Measurements from ENCODE around the gene RPLP2. TPM values are rescaled to one million over a fixed set of nuclear protein-coding genes. Genes with fewer than 3 reads are reported as not detected.

Gene RPLP2
- total RNA-seq, 1 experiment from 2014 or later: 3,468 TPM

DNA sequence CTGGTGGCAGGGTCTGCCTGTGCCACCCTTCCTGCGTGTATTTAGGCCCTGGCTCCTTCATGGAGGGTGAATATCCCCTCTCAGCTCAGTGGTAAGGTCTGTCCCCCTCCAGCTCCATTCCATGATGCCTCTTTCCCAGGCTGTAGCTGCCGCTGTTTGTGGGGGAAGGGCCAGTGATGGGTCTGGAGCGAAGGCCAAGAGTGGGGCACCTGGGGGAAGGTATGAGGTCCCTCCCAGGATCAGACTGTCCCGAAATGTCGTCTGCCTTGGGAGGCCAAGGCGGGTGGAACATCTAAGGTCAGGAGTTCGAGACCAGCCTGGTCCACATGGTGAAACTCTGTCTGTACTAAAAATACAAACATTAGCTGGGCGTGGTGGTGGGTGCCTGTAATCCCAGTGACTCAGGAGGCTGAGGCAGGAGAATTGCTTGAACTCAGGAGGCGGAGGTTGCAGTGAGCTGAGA lies 24.1 kb downstream of the RPLP2 start:
- no peak for ATAC-seq
- Histone ChIP-seq H3K27me3 (ENCODE audit: control insufficient read depth, insufficient read depth, low read length) (no peaks in the 10 kb centered on the region), H3K4me1 (ENCODE audit: control insufficient read depth, insufficient read depth, low read length) (peaks cover 58% of the 10 kb centered on the region), H3K9me3 (ENCODE audit: control insufficient read depth, insufficient read depth, low read depth, low read length) (no peaks in the 10 kb centered on the region), H3K27ac (ENCODE audit: low read length) (peak overlapping the region; percentile 93), H3K4me3 (ENCODE audit: low read depth in 2 of 2, low read length in 2 of 2) (peak overlapping the region; percentile 78 to 89), H3K36me3 (ENCODE audit: control insufficient read depth, insufficient read depth, low read length) (peaks cover 5% of the 10 kb centered on the region; the same call in 1 of the 2 replicates)
- DNase-seq (ENCODE audit: low read depth, low spot score): no peak
- CTCF ChIA-PET: no interaction called here
- POLR2A ChIA-PET: interaction anchor here (0.5 to 0.6 kb wide), 2 partner anchors 137 to 165 kb away, joined by 3 to 8 read pairs; no protein-coding TSS in a partner anchor
- no TSS peak for BruUV-seq (replicated peaks)
- intact Hi-C loops (cut with micrococcal nuclease; ENCODE audit: unreplicated experiment) (no loop called here), in situ Hi-C loops (cut with HindIII; ENCODE audit: low pct_unique_long_range_greater_than_20kb, low sequenced_read_pairs) (no loop called here)
- TF ChIP-seq, protein P1, sequence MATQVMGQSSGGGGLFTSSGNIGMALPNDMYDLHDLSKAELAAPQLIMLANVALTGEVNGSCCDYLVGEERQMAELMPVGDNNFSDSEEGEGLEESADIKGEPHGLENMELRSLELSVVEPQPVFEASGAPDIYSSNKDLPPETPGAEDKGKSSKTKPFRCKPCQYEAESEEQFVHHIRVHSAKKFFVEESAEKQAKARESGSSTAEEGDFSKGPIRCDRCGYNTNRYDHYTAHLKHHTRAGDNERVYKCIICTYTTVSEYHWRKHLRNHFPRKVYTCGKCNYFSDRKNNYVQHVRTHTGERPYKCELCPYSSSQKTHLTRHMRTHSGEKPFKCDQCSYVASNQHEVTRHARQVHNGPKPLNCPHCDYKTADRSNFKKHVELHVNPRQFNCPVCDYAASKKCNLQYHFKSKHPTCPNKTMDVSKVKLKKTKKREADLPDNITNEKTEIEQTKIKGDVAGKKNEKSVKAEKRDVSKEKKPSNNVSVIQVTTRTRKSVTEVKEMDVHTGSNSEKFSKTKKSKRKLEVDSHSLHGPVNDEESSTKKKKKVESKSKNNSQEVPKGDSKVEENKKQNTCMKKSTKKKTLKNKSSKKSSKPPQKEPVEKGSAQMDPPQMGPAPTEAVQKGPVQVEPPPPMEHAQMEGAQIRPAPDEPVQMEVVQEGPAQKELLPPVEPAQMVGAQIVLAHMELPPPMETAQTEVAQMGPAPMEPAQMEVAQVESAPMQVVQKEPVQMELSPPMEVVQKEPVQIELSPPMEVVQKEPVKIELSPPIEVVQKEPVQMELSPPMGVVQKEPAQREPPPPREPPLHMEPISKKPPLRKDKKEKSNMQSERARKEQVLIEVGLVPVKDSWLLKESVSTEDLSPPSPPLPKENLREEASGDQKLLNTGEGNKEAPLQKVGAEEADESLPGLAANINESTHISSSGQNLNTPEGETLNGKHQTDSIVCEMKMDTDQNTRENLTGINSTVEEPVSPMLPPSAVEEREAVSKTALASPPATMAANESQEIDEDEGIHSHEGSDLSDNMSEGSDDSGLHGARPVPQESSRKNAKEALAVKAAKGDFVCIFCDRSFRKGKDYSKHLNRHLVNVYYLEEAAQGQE (IDR thresholded peaks at IDR 0.05; ENCODE audit: insufficient read depth in 1 of 2, low read depth in 2 of 2, low read length in 1 of 2): no peak
- no peak for TF ChIP-seq POLR2AphosphoS5 (IDR thresholded peaks at IDR 0.05; ENCODE audit: low read depth, low read length)
- TF ChIP-seq TCF7L2 (IDR thresholded peaks at IDR 0.05; ENCODE audit: low read depth, low read length): no peak
- TF ChIP-seq, protein P2, sequence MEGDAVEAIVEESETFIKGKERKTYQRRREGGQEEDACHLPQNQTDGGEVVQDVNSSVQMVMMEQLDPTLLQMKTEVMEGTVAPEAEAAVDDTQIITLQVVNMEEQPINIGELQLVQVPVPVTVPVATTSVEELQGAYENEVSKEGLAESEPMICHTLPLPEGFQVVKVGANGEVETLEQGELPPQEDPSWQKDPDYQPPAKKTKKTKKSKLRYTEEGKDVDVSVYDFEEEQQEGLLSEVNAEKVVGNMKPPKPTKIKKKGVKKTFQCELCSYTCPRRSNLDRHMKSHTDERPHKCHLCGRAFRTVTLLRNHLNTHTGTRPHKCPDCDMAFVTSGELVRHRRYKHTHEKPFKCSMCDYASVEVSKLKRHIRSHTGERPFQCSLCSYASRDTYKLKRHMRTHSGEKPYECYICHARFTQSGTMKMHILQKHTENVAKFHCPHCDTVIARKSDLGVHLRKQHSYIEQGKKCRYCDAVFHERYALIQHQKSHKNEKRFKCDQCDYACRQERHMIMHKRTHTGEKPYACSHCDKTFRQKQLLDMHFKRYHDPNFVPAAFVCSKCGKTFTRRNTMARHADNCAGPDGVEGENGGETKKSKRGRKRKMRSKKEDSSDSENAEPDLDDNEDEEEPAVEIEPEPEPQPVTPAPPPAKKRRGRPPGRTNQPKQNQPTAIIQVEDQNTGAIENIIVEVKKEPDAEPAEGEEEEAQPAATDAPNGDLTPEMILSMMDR (IDR thresholded peaks at IDR 0.05): no peak
- no peak for TF ChIP-seq SIN3A (IDR thresholded peaks at IDR 0.05; ENCODE audit: borderline replicate concordance, insufficient read depth, low read depth, low read length)

DNA sequence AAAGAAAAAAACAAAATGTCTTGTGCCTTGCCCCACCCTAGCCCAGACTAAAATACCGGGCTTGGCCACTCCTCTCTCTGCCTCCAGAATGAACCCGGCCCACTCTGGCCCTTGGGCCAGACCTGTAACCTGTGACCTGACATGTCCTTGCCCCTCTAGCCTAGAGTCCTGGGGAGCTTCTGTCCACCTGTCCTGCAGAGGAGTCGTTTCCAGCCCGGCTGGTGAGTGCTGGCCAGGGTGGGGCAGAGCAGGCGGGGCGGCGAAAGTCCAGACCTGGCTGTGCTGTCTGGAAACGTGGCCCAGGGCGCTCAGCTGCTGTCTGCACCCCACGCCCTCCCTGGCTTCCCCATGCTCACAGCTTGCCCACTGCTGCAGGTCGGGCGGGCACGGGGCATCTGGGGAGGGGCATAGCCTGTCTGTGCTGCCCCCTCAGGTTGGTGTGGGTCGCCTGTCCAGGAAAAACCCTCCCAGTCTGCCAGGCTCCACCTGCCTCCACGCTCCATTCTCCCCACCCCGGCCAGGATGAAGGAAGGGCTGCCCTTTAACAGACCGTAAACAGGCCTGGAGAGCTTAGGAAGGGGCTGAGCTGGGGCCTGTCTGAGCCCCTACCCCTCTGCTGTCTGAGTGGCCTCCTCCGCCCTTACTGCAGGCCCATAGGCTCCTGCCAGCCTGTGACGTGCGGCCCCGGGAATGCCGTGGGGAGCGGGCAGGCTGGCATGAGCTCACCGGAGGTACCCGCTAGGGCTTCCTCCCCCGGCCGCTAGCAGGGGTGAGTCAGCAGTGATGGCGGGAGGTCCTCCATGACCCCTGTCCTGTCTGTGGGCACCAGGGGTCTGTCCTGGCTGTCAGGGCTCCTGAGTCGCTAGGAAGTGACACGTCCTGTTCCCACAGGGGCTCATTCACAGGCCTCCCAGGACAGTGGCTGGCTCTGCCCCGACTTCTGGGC lies 24.9 kb downstream of the RPLP2 start:
- H3K36me3 ChIP-seq (ENCODE audit: control insufficient read depth, insufficient read depth, low read length): peaks cover 5% of the 10 kb centered on the region; the same call in 1 of the 2 replicates
- ChIA-PET CTCF (interaction anchor here (0.6 to 1.0 kb wide), 2 partner anchors 9 to 186 kb away, joined by 3 to 5 read pairs; no protein-coding TSS in a partner anchor), POLR2A (interaction anchor here (0.6 kb wide), 1 partner anchor 138 kb away, joined by 8 read pairs; no protein-coding TSS in a partner anchor)
- TSS peak; percentile 73 for BruUV-seq (replicated peaks)
- DNase-seq (ENCODE audit: low read depth, low spot score) (no peak), ATAC-seq (peak; percentile 33)
- H3K9me3 ChIP-seq (ENCODE audit: control insufficient read depth, insufficient read depth, low read depth, low read length): no peaks in the 10 kb centered on the region
- H3K4me1 ChIP-seq (ENCODE audit: control insufficient read depth, insufficient read depth, low read length): peaks cover 58% of the 10 kb centered on the region
- TF ChIP-seq, protein P1 (IDR thresholded peaks at IDR 0.05; ENCODE audit: insufficient read depth in 1 of 2, low read depth in 2 of 2, low read length in 1 of 2): no peak
- TF ChIP-seq POLR2AphosphoS5 (IDR thresholded peaks at IDR 0.05; ENCODE audit: low read depth, low read length) (peak; percentile 72), SIN3A (IDR thresholded peaks at IDR 0.05; ENCODE audit: borderline replicate concordance, insufficient read depth, low read depth, low read length) (peak; percentile 94; the same call in 1 of the 2 replicates), TCF7L2 (IDR thresholded peaks at IDR 0.05; ENCODE audit: low read depth, low read length) (0 out of 2 replicates have a peak, but pooled peaks have one; percentile 38)
- in situ Hi-C loops (cut with HindIII; ENCODE audit: low pct_unique_long_range_greater_than_20kb, low sequenced_read_pairs): no loop called here
- H3K27ac ChIP-seq (ENCODE audit: low read length): peak overlapping the region; percentile 93
- H3K27me3 ChIP-seq (ENCODE audit: control insufficient read depth, insufficient read depth, low read length): no peaks in the 10 kb centered on the region
- H3K4me3 ChIP-seq (ENCODE audit: low read depth in 2 of 2, low read length in 2 of 2): peak overlapping the region; percentile 78 to 89
- intact Hi-C loops (cut with micrococcal nuclease; ENCODE audit: unreplicated experiment): no loop called here
